Kidney capillary endothelial cell (primary cell): Measurements from ENCODE around the gene PARK7.
A peak's percentile ranks its signal among the peaks of the same experiment; 100 is the strongest.

Source experiments
- DNase-seq: peaks from one replicate; pipeline ENCODE4 v3.0.0-alpha.2; 2018; ENCODE audit warnings: low spot score

Gene PARK7

GRCh38 chr1:8024329-8024728 is 62.8 kb downstream of the PARK7 start:
- DNase-seq, result no peak

DNA sequence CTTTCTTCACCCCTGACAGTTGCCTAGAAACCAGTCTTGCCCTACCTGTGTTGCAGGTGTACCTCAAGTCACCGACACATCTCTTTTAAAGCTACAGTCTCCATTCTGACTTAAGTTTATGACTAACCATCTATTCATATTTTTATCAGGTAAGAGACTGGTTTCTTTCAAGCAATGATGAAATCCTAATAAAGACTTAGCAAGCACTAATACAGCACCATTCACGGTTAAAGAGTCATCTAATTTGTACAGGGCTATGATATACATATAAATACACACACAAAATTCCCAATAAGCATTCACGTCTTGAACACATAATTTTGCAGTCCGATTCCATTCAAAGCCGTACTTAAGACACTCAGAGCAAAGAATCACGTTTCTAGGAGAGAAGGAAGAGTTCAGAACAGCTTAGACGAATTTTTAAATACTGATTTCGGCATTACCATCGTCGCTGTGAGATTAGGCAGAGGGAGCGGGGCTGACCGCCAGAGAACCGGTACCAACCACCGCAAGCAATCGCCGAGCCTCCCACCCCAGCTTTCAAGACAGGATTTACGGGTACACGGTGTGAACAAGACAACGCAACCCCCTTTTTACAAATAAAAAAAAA is 63.7 kb downstream of the PARK7 start:
- no peak for DNase-seq

- no peak for DNase-seq
Observed at GRCh38 chr1:8025671-8026144, 64.2 kb downstream of the PARK7 start.

DNA sequence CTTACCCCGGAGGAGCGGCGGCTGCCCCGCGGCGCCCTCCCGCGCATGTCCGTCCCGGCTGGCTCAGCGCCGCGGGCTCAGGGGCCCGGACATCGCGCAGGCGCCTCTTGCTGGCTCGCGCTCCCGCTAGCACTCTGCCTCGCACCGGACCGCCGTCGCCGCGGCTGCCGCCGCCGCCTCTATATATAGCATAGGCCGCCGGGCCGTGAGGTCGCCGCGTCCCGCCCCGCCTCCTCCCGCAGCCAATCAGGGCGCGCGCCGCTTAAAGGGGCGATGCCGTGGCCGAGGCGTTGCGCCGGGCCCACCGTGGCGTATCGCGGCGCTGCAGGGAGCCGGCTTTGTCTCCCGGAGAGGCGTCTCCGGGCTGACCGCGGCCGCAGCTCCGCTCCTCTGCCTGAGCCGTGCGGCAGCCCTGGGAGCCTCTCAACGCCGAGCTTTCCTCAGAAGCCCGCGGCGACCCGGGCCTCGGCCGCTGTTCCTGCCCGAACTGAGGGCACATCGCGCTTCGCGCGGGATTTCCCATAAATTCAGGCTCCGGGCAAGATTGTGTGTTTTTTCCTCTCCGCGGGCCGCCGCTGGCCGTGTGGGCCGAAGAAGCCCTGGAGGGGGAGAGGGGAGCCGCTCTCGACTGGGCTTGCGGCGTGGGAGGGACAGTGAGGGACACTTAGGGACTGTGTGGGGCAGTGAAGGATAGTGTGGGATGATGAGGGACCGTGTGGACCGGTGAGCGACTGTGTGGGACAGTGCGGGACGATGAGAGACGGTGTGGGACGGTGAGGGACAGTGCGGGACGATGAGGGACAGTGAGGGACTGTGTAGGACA is 64.9 kb downstream of the PARK7 start, which contains the start of gene ERRFI1:
TSS of gene ERRFI1 (minus strand) at position 157 of the 823 bp plus-strand sequence. CDS start 10,690 bp downstream, outside the sequence.
- peak; percentile 93 for DNase-seq

DNA sequence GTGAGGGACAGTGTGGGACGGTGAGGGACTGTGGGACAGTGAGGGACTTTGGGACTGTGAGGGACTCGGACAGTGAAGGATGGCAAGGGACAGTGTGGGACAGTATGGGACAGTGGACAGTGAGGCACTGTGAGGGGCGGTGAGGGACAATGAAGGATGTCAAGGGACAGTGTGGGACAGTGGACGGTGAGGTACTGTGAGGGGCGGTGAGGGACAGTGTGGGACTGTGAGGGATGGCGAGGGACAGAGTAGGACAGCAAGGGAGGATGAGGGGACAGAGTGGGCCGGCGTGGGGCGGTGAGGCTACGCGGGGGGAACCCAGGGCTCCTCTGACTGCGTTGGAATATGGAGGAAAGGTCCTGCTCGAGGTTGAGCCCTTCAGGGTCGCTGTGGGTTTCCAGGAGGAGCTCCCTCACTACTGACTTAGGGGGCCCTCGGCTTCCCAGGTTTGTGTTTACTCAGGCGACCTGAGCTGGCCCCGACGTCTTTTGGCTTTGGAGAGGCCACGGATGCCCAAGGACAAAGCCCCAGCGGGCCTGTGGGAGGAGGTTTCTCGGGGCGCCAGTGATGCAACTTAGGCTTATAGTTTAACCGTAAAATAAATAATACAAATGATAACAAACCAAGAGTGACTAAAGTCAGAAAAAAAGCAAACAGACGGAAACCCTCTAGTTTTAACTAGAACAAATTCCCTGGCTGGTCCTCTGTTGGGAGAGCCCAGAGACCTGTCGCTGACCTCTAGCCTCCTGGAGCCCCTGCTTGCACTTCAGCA is 65.7 kb downstream of the PARK7 start:
- no peak for DNase-seq

DNA sequence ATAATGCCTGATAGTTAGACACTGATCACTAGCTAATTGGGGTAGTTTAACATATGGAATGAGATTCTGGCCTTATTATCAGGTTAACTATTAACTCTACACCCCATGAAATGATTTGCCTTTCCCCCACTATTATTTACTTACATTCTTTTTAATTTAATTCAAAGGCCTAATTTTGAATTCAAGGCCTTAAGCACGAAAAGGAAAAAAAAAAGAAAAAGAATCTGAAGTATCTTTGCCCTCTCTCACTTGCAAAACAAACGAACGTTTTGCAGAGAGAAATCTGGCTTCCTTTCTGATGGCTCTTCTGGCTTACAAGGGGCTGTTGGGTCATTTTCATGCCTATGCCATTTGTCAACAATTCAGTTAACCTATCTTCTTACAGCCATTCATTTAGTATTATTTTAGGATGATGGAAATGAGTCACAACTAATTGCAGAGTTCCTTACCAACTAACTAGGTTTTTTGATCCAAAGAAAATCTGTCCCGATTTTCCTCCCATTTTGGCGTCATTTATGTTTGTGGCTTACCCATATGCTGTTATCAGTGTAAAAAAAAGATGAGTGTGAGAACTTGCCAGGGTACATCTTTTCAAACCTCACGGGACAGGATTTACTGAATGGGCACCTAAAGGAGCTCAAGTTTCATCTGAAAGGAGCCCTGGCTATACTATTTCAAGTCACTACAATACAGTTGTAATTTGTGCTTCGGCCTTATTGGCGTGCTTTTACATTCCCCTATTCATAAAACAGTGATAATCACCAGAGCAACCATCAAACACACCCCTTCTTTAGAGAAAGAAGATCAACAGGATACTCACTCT is 66.4 kb downstream of the PARK7 start:
- no peak for DNase-seq

GRCh38 chr1:8028571-8028910 is 67.0 kb downstream of the PARK7 start:
- DNase-seq, result no peak

- no peak for DNase-seq
Observed at GRCh38 chr1:8031176-8031785, 69.8 kb downstream of the PARK7 start.

DNA sequence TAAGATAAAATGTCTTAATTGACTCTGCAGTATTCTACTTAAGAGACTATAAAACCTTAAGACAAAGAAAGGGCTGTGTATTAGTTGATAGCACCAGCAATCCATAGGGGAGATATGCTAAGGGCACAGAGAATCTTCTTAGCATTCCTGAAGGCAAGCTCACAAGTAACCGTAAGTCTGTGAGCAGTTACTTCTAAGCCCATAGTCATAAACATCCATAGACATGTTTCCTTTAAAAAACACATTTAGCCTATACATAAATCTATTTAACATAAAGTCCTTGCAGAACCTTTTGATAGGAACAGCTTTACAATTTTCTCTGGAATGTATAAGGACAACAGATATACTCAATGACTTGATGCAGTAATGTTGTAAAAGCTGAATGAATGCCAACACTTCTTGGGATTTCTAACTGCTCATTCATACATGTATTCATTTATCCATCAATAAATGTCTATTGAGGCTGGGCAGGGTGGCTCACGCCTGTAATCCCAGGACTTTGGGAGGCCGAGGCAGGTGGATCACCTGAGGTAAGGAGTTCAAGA is 70.9 kb downstream of the PARK7 start:
- no peak for DNase-seq

- DNase-seq, result no peak
Observed at GRCh38 chr1:8033322-8033721, 71.8 kb downstream of the PARK7 start.
